22Rv1 (cell line): ENCODE results near the gene ATP5PO.

ENCODE experiments used
- CTCF ChIP-seq: fragments of 450-650 bp; IDR thresholded peaks from 2 replicates; pipeline ENCODE4 v1.5.1; 2017; ENCODE audit warnings: mild to moderate bottlenecking
- ZFX ChIP-seq: fragments of 450-650 bp; IDR thresholded peaks from 2 replicates; pipeline ENCODE4 v1.6.1; 2017; ENCODE audit warnings: antibody characterized with exemption, borderline replicate concordance

GRCh38 chr21:33854604-33855003, 61.0 kb downstream of the ATP5PO start:
- no peak for TF ChIP-seq CTCF
- TF ChIP-seq ZFX: no peak
